Ovary (tissue), 9 donors: ENCODE results near the gene CHMP4B. TPM values are rescaled to one million over a fixed set of nuclear protein-coding genes. Genes with fewer than 3 reads are reported as not detected.

Experiments
- DNase-seq, 5 donors: peaks; one replicate each; pipeline ENCODE4 v3.0.0-alpha.2; 2019 to 2020
- H3K27ac ChIP-seq, 2 donors: fragments of 200-600 bp; one replicate each; pipeline versions ENCODE4 v1.5.1 to v1.8.0; 2019 to 2022
- H3K27me3 ChIP-seq: fragments of 200-600 bp; one replicate; pipeline ENCODE4 v1.8.0; 2022
- H3K36me3 ChIP-seq: fragments of 200-600 bp; sonication (generic); one replicate; pipeline ENCODE4 v1.5.1; 2019
- H3K4me1 ChIP-seq: one replicate; pipeline ENCODE4 v1.8.1; 2013; ENCODE audit warnings: mild to moderate bottlenecking, moderate library complexity; ENCODE audit not compliant: insufficient read depth
- H3K4me3 ChIP-seq: fragments of 200-600 bp; sonication (generic); one replicate; pipeline ENCODE4 v1.5.1; 2017
- H3K9me3 ChIP-seq, 2 donors: fragments of 200-600 bp in 1 of 2; sonication (generic) in 1 of 2; one replicate each; pipeline versions ENCODE4 v1.5.1 to v1.8.1; 2013 to 2019; ENCODE audit warnings: mild to moderate bottlenecking in 1 of 2, moderate library complexity in 1 of 2
- EP300 ChIP-seq: sonication (generic); formaldehyde crosslinking; IDR thresholded peaks from one replicate; pipeline ENCODE4 v1.6.1; 2017; ENCODE audit warnings: antibody characterized with exemption
- POLR2A ChIP-seq: fragments of 450-650 bp; IDR thresholded peaks from one replicate; pipeline ENCODE4 v1.6.1; 2017; ENCODE audit warnings: antibody characterized with exemption, mild to moderate bottlenecking, moderate library complexity
- WGBS, 3 donors: extraction: QIAGEN DNeasy Blood & Tissue Kit in 1 of 3; methylation state at CpG; one replicate each; pipeline versions ENCODE4 v1.1.5 to v1.1.7; 2013 to 2017; 5-methylcytosine and 5-hydroxymethylcytosine counted together
- intact Hi-C, 4 donors: fragments of 100-400 bp; cut with DNase I; formaldehyde crosslinking; loops; one replicate each; pipeline versions ENCODE4 v1.11.0 to v1.15.1; 2022 to 2023
- polyA plus RNA-seq, 2 donors: library from polyadenylated mRNA; stranded (reverse); fragments of 200-250 nt in 1 of 2; fragments of 350-450 nt in 1 of 2; fragmentation: Illumina TruSeq in 1 of 2; extraction: RNeasy Lipid Tissue Mini Kit (QIAGEN cat#74804) in 1 of 2; gene quantifications; one replicate each; pipeline ENCODE4 v1.2.3, GENCODE V29; 2013 to 2014
- total RNA-seq, 7 donors: library from RNA; depleted of rRNA in 2 of 7; stranded (reverse); fragments of >200 nt in 2 of 7; fragmentation: NEBNext Ultra II Directional in 3 of 7; extraction: Animal tissue kit (Norgen Biotek cat#: 25700) in 3 of 7; gene quantifications; one replicate each; pipeline versions ENCODE4 v1.1.0 to v1.2.4, GENCODE V29; 2016 to 2023
- TF ChIP-seq, protein P1 (sequence below), 3 donors: fragments of 450-650 bp in 2 of 3; fragments of 200-600 bp in 1 of 3; IDR thresholded peaks; one replicate each; pipeline versions ENCODE4 v1.5.1 to v1.8.0; 2016 to 2022; ENCODE audit warnings: antibody characterized with exemption in 3 of 3, mild to moderate bottlenecking in 1 of 3
- donor health status: DM: no; HTN: no; CAD: no; lungs with moderate emphysema.
- donor health status: DM: no; HTN: no; CAD: no.
- donor health status: Bipolar disorder and iron deficiency.
- donor health status: DM: yes; HTN: yes; CAD: no.
- donor health status: DM: no; HTN: no; CAD: no.
- donor health status: DM: yes; HTN: yes; CAD: no.

Gene CHMP4B
- total and polyA plus RNA-seq, 9 donors = 48.5 to 153 (median 96.7) TPM

DNA sequence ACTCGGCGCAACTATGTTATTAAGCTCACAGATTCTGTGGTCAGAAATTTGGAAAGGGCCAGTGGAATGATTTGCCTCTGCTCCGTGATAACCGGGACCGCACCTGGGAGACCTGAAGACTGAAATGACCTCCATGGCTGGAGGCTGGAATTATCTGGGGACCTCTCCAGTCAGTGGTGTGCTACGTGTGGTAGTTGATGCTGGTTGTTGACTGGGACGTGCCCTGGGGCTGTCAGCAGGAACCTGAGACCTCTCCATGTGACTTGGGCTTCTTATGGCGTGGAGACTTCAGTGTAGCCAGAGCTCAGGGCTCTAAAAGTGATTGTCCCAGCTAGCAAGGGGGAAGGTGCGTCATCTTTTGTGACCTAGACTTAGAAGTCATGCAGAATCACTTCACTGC, 50.3 kb downstream of the CHMP4B start:
- WGBS, 3 donors = 88 to 93% (median 88%) methylated on average over 9 of the region's 9 CpGs
- Histone ChIP-seq H3K27ac (no peak overlapping the region), H3K4me1 (peaks cover 2% of the 10 kb centered on the region), H3K27me3 (no peaks in the 10 kb centered on the region), H3K9me3 (no peaks in the 10 kb centered on the region), H3K36me3 (no peaks in the 10 kb centered on the region), H3K4me3 (no peak overlapping the region)
- intact Hi-C loops = loop anchor here in 3 of 4 donors (5.0 to 10.0 kb wide), 3 partner anchors 211 to 266 kb away; no protein-coding TSS in a partner anchor
- no peak for DNase-seq
- TF ChIP-seq, protein P1, sequence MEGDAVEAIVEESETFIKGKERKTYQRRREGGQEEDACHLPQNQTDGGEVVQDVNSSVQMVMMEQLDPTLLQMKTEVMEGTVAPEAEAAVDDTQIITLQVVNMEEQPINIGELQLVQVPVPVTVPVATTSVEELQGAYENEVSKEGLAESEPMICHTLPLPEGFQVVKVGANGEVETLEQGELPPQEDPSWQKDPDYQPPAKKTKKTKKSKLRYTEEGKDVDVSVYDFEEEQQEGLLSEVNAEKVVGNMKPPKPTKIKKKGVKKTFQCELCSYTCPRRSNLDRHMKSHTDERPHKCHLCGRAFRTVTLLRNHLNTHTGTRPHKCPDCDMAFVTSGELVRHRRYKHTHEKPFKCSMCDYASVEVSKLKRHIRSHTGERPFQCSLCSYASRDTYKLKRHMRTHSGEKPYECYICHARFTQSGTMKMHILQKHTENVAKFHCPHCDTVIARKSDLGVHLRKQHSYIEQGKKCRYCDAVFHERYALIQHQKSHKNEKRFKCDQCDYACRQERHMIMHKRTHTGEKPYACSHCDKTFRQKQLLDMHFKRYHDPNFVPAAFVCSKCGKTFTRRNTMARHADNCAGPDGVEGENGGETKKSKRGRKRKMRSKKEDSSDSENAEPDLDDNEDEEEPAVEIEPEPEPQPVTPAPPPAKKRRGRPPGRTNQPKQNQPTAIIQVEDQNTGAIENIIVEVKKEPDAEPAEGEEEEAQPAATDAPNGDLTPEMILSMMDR (IDR thresholded peaks at IDR 0.05) = no peak
- TF ChIP-seq EP300 = no peak
- TF ChIP-seq POLR2A = no peak

DNA sequence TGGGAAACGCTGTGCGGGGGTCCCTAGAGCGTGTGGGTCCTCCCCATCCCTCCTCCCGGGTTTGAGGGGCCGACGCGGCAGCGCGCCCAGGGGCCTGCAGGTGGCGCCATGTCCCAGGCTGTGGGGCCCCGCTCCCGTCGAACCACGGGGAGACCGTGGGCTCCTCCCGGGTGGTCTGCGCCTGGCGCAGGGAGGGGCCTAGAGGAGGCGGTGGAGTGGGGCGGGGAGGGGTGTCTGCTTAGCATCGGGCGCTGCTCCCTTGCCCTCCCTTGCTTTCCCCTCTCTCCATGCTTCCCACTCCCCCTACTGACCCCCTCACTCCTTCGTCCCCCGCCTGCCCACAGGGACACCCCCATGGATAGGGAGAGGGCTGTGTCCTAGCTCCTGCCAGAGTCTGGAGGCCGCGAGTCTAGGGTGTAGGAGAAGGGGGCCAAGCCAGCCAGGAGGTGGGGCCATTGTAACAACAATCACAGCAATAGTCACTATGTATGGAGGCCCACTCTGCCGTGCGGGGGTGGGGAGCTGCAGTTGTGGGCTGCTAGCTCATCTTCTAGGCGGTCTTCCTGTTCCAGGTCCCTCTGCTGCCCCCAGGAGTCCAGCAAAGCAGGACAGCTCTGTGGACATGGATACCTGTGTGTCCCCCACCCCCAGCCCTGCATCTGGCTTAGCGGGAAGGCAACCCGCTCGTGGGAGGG, 51.7 kb downstream of the CHMP4B start:
- Histone ChIP-seq H3K4me3 (no peak overlapping the region), H3K27me3 (no peaks in the 10 kb centered on the region), H3K27ac (no peak overlapping the region), H3K4me1 (peaks cover 2% of the 10 kb centered on the region), H3K36me3 (no peaks in the 10 kb centered on the region), H3K9me3 (no peaks in the 10 kb centered on the region)
- no peak for TF ChIP-seq EP300
- TF ChIP-seq, protein P1 (IDR thresholded peaks at IDR 0.05) = peak; percentile 52 to 58 (median 57)
- 11 to 12% (median 11%) methylated on average over 29 to 32 of the region's 32 CpGs for WGBS, 3 donors
- intact Hi-C loops = loop anchor here (2.0 to 10.0 kb wide), 4 partner anchors 206 to 264 kb away; no protein-coding TSS in a partner anchor
- peak; percentile 66 to 81 (median 69) for DNase-seq

DNA sequence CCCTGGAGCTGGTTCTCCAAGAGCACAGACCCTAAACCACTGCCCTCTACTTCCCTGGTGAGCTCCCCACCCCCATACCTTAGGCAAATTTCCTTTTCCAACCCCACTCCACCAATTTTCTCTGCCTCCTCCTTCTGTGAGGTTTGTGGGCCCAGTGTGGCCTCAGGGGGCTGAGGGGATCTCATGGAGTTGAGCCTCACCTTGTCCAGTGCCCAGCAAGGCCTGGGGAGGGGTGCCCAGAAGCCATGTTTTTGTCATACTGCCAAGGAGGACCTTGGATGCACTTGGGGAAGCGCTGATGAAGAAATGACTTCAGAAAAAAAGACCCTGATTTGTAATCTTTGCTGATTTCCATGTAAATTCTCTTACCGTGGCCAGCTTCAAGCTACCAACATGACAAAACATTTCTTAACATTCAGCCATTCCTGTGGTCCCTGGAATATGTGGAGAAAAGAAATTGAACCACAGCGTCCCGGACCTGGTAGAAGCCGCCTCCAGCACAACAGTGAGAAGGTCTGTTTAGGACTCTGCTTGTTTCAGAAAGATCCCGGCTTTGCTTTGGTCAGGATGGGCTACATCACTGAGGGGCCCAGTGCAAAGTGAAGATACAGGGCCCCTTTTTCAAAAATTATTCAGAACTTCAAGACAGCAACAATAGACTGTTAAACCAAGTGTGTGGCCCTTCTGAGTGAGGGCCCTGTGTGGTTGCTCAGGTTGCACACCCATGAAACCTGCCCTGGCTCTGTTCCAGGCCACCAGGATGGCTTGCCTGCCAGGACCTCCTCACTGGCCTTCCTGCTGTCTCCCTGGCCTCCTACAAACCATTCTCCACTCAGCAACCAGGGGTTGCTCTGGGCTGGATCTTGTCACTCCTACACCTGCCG, 52.5 kb downstream of the CHMP4B start:
- H3K27me3 ChIP-seq = no peaks in the 10 kb centered on the region
- 84 to 87% (median 86%) methylated on average over 7 of the region's 7 CpGs for WGBS, 3 donors
- TF ChIP-seq, protein P1 (IDR thresholded peaks at IDR 0.05) = no peak
- TF ChIP-seq POLR2A (no peak), EP300 (no peak)
- H3K4me3 ChIP-seq = no peak overlapping the region
- intact Hi-C loops = loop anchor here (2.0 to 10.0 kb wide), 4 partner anchors 205 to 264 kb away; no protein-coding TSS in a partner anchor
- H3K4me1 ChIP-seq = peaks cover 2% of the 10 kb centered on the region
- no peak for DNase-seq
- no peaks in the 10 kb centered on the region for H3K9me3 ChIP-seq
- H3K36me3 ChIP-seq = no peaks in the 10 kb centered on the region
- no peak overlapping the region for H3K27ac ChIP-seq

DNA sequence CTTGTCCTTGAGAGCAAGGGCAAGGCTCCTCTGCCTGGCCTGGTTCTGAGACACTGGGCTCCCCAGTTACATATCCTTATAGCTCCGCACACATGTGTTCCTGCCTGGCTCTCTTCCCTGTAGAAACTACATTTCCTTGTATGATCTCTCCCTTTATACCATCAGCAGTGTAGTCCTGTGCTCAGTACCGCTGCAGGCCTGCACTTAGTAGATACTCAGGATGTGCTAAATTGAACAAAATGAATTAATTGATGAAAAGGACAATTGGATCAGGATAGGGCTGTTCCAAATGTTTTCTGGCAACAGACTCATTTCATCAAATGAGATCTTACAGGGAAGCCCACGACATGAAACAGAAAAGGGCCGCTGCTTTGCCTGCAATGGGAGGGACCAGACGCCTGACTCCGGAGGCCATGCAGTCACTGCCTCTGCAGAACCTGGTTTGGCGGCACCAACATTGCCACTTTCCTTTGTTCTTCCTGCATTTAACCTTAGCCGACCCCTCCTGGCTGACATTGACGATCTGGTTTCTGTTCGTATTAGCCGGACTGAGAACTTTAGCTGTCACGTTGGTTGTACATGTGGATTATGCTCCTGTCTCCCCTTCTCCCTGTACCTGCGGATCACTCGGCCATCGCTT, 53.3 kb downstream of the CHMP4B start:
- Histone ChIP-seq H3K4me3 (no peak overlapping the region), H3K36me3 (no peaks in the 10 kb centered on the region), H3K9me3 (no peaks in the 10 kb centered on the region), H3K4me1 (peaks cover 2% of the 10 kb centered on the region), H3K27ac (no peak overlapping the region), H3K27me3 (no peaks in the 10 kb centered on the region)
- TF ChIP-seq EP300 = no peak
- TF ChIP-seq, protein P1 (IDR thresholded peaks at IDR 0.05) = no peak
- no peak for TF ChIP-seq POLR2A
- no peak for DNase-seq
- 83 to 88% (median 86%) methylated on average over 15 of the region's 15 CpGs for WGBS, 3 donors
- intact Hi-C loops = loop anchor here in 3 of 4 donors (5.0 to 10.0 kb wide), 3 partner anchors 208 to 263 kb away; no protein-coding TSS in a partner anchor
